Measurements from ENCODE around the gene TASOR2. TPM values are rescaled to one million over a fixed set of nuclear protein-coding genes. Genes with fewer than 3 reads are reported as not detected.

The TASOR2 gene
- total and polyA plus RNA-seq, 2 experiments from 2014 or later: 17.8 to 37.8 TPM

DNA sequence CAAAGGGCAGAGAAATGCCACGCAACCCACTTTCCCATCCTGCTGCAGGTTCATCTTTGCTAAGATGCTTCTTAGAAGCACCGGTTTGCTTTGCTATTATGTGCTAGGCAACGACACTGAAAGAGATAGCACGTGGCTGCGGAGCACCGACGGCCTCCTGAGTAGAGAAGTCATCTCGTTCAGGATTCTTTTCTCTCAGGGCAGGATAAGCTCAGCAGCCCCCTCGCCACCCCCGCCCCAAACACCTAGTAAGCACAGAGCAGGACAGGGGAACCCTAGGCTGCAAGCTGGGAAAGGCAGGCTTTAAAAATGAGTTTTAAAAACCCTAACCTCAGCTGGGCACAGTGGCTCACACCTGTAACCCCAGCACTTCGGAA lies 33.3 kb upstream of the TASOR2 start:
- Histone ChIP-seq H3K27ac (no peak overlapping the region), H3K27me3 (no peaks in the 10 kb centered on the region), H3K4me3 (no peak overlapping the region), H3K9me3 (ENCODE audit: low read depth) (no peaks in the 10 kb centered on the region), H3K36me3 (peaks cover 2% of the 10 kb centered on the region), H3K4me1 (ENCODE audit: low read depth) (peaks cover 4% of the 10 kb centered on the region)
- no peak for TF ChIP-seq CTCF (IDR thresholded peaks at IDR 0.05; ENCODE audit: low read depth, low read length)
- no peak for DNase-seq (ENCODE audit: low read depth in 1 of 2, low spot score in 1 of 2)

DNA sequence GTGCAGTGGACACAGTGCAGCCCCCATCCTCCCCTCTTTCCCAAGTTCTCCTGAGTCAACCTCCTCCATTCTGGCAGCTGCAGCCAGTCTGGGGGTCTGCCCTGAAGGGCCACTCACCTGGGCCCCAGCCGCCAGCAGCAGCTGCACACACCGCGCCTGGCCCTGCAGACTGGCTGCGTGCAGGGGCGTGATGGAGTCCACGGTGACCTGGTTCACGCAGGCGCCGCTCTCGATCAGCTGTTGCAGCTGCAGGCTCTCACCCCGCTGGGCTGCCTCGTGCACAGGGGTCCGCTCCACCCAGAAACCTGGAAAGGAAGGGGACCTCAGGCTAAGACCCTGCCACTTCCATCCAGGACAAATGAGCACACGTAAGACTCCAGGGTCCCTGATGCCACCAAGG lies 31.9 kb upstream of the TASOR2 start:
- no peak overlapping the region for H3K27ac ChIP-seq
- no peaks in the 10 kb centered on the region for H3K27me3 ChIP-seq

GRCh38 chr10:5654218-5654755 lies 30.4 kb upstream of the TASOR2 start:
- Histone ChIP-seq H3K27me3 (no peaks in the 10 kb centered on the region), H3K4me3 (no peak overlapping the region), H3K9me3 (ENCODE audit: low read depth) (no peaks in the 10 kb centered on the region), H3K4me1 (ENCODE audit: low read depth) (peaks cover 20% of the 10 kb centered on the region), H3K27ac (no peak overlapping the region), H3K36me3 (peaks cover 2% of the 10 kb centered on the region)
- DNase-seq (ENCODE audit: low read depth in 1 of 2, low spot score in 1 of 2): no peak
- no peak for TF ChIP-seq CTCF (IDR thresholded peaks at IDR 0.05; ENCODE audit: low read depth, low read length)

More for the DNA sequence above, 31.9 kb upstream of the TASOR2 start:
- no peaks in the 10 kb centered on the region for H3K9me3 ChIP-seq (ENCODE audit: low read depth)
- peaks cover 9% of the 10 kb centered on the region for H3K4me1 ChIP-seq (ENCODE audit: low read depth)
- DNase-seq (ENCODE audit: low read depth in 1 of 2, low spot score in 1 of 2): no peak
- no peak overlapping the region for H3K4me3 ChIP-seq
- TF ChIP-seq CTCF (IDR thresholded peaks at IDR 0.05; ENCODE audit: low read depth, low read length): no peak
- H3K36me3 ChIP-seq: peaks cover 2% of the 10 kb centered on the region

DNA sequence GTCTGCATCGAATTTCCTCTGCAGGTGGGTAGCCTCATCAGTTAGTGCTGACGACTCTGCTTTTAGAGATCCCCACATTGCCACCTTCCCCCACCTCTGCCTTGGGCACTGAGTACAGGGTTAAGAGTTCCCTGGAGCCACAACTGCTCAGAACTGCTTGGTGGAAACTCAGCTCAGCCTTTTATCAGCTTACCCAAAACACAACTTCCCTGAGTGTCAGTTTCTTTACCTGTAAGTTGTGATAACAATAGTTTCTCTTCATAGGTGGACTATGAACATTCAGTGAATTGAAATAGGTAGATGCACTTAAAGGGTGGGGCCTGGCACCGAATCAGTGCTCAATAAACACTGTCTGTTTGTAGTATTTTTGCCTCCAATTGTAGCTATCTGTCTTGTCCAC lies 29.5 kb upstream of the TASOR2 start:
- Histone ChIP-seq H3K36me3 (peaks cover 2% of the 10 kb centered on the region), H3K27me3 (no peaks in the 10 kb centered on the region), H3K9me3 (ENCODE audit: low read depth) (no peaks in the 10 kb centered on the region), H3K4me3 (no peak overlapping the region), H3K4me1 (ENCODE audit: low read depth) (peaks cover 20% of the 10 kb centered on the region), H3K27ac (no peak overlapping the region)
- TF ChIP-seq CTCF (IDR thresholded peaks at IDR 0.05; ENCODE audit: low read depth, low read length): no peak
- DNase-seq (ENCODE audit: low read depth in 1 of 2, low spot score in 1 of 2): no peak

- TF ChIP-seq CTCF (IDR thresholded peaks at IDR 0.05; ENCODE audit: low read depth, low read length): no peak
- Histone ChIP-seq H3K9me3 (ENCODE audit: low read depth) (no peaks in the 10 kb centered on the region), H3K4me3 (no peak overlapping the region), H3K27ac (no peak overlapping the region), H3K27me3 (no peaks in the 10 kb centered on the region), H3K4me1 (ENCODE audit: low read depth) (peaks cover 20% of the 10 kb centered on the region), H3K36me3 (no peaks in the 10 kb centered on the region)
- no peak for DNase-seq (ENCODE audit: low read depth in 1 of 2, low spot score in 1 of 2)
Measured at GRCh38 chr10:5656737-5657579, 27.7 kb upstream of the TASOR2 start.
